ENCODE data around the gene IRF2BPL. TPM values are rescaled to one million over a fixed set of nuclear protein-coding genes. Genes with fewer than 3 reads are reported as not detected.

The IRF2BPL gene
- total and polyA plus RNA-seq, 4 donors, result 23.7 to 55.0 (median 45.3) TPM

- Histone ChIP-seq H3K27ac (ENCODE audit: low read depth, low read length) (no peak overlapping the region), H3K36me3 (ENCODE audit: control insufficient read depth, insufficient read depth, low read length) (no peaks in the 10 kb centered on the region), H3K4me1 (ENCODE audit: control insufficient read depth, insufficient read depth, low read length) (peaks cover 37% of the 10 kb centered on the region), H3K4me3 (ENCODE audit: low read depth, low read length) (no peak overlapping the region), H3K9me3 (ENCODE audit: control insufficient read depth, insufficient read depth, low read length) (no peaks in the 10 kb centered on the region), H3K27me3 (ENCODE audit: control insufficient read depth, insufficient read depth, low read length) (no peaks in the 10 kb centered on the region)
- no peak for DNase-seq (ENCODE audit: low read depth in 4 of 6, low spot score in 6 of 6)
- WGBS (ENCODE audit: insufficient coverage), result 67% methylated on average over 1 of the region's 3 CpGs
Measured at GRCh38 chr14:77055981-77056380, 27.5 kb upstream of the IRF2BPL start.

GRCh38 chr14:77055306-77055705, 26.8 kb upstream of the IRF2BPL start:
- no peak overlapping the region for H3K27ac ChIP-seq (ENCODE audit: low read depth, low read length)

GRCh38 chr14:77053046-77053841, 24.7 kb upstream of the IRF2BPL start:
- Histone ChIP-seq H3K36me3 (ENCODE audit: control insufficient read depth, insufficient read depth, low read length) (no peaks in the 10 kb centered on the region), H3K27ac (ENCODE audit: low read depth, low read length) (no peak overlapping the region), H3K27me3 (ENCODE audit: control insufficient read depth, insufficient read depth, low read length) (no peaks in the 10 kb centered on the region), H3K4me1 (ENCODE audit: control insufficient read depth, insufficient read depth, low read length) (peaks cover 24% of the 10 kb centered on the region), H3K4me3 (ENCODE audit: low read depth, low read length) (no peak overlapping the region), H3K9me3 (ENCODE audit: control insufficient read depth, insufficient read depth, low read length) (no peaks in the 10 kb centered on the region)
- 29% methylated on average over 19 of the region's 21 CpGs for WGBS (ENCODE audit: insufficient coverage)
- DNase-seq (ENCODE audit: low read depth in 4 of 6, low spot score in 6 of 6), result peak in 2 of 6 donors; percentile 87 to 91

More at GRCh38 chr14:77055306-77055705, 26.8 kb upstream of the IRF2BPL start:
- WGBS (ENCODE audit: insufficient coverage), result 73% methylated on average over 4 of the region's 5 CpGs
- Histone ChIP-seq H3K36me3 (ENCODE audit: control insufficient read depth, insufficient read depth, low read length) (no peaks in the 10 kb centered on the region), H3K9me3 (ENCODE audit: control insufficient read depth, insufficient read depth, low read length) (no peaks in the 10 kb centered on the region), H3K4me3 (ENCODE audit: low read depth, low read length) (no peak overlapping the region), H3K4me1 (ENCODE audit: control insufficient read depth, insufficient read depth, low read length) (peaks cover 41% of the 10 kb centered on the region), H3K27me3 (ENCODE audit: control insufficient read depth, insufficient read depth, low read length) (no peaks in the 10 kb centered on the region)
- peak in 1 of 6 donors; percentile 54 for DNase-seq (ENCODE audit: low read depth in 4 of 6, low spot score in 6 of 6)

GRCh38 chr14:77052281-77053044, 24.0 kb upstream of the IRF2BPL start:
- 85% methylated on average over 8 of the region's 8 CpGs for WGBS (ENCODE audit: insufficient coverage)
- Histone ChIP-seq H3K27ac (ENCODE audit: low read depth, low read length) (no peak overlapping the region), H3K36me3 (ENCODE audit: control insufficient read depth, insufficient read depth, low read length) (no peaks in the 10 kb centered on the region), H3K9me3 (ENCODE audit: control insufficient read depth, insufficient read depth, low read length) (no peaks in the 10 kb centered on the region), H3K4me3 (ENCODE audit: low read depth, low read length) (no peak overlapping the region), H3K27me3 (ENCODE audit: control insufficient read depth, insufficient read depth, low read length) (no peaks in the 10 kb centered on the region), H3K4me1 (ENCODE audit: control insufficient read depth, insufficient read depth, low read length) (peaks cover 22% of the 10 kb centered on the region)
- no peak for DNase-seq (ENCODE audit: low read depth in 4 of 6, low spot score in 6 of 6)

GRCh38 chr14:77051116-77051515, 22.6 kb upstream of the IRF2BPL start:
- H3K9me3 ChIP-seq (ENCODE audit: control insufficient read depth, insufficient read depth, low read length), result no peaks in the 10 kb centered on the region
- no peaks in the 10 kb centered on the region for H3K27me3 ChIP-seq (ENCODE audit: control insufficient read depth, insufficient read depth, low read length)
- peak overlapping the region; percentile 54 for H3K27ac ChIP-seq (ENCODE audit: low read depth, low read length)
- WGBS (ENCODE audit: insufficient coverage), result 26% methylated on average over 11 of the region's 11 CpGs
- no peaks in the 10 kb centered on the region for H3K36me3 ChIP-seq (ENCODE audit: control insufficient read depth, insufficient read depth, low read length)
- peak in 1 of 6 donors; percentile 63 for DNase-seq (ENCODE audit: low read depth in 4 of 6, low spot score in 6 of 6)
- H3K4me3 ChIP-seq (ENCODE audit: low read depth, low read length), result no peak overlapping the region
- peaks cover 25% of the 10 kb centered on the region for H3K4me1 ChIP-seq (ENCODE audit: control insufficient read depth, insufficient read depth, low read length)

- H3K27ac ChIP-seq (ENCODE audit: low read depth, low read length), result no peak overlapping the region
- no peaks in the 10 kb centered on the region for H3K9me3 ChIP-seq (ENCODE audit: control insufficient read depth, insufficient read depth, low read length)
- peaks cover 51% of the 10 kb centered on the region for H3K4me1 ChIP-seq (ENCODE audit: control insufficient read depth, insufficient read depth, low read length)
- WGBS (ENCODE audit: insufficient coverage), result no CpG with 5 or more reads among the region's 3 CpGs
- H3K27me3 ChIP-seq (ENCODE audit: control insufficient read depth, insufficient read depth, low read length), result no peaks in the 10 kb centered on the region
- no peak for DNase-seq (ENCODE audit: low read depth in 4 of 6, low spot score in 6 of 6)
- H3K4me3 ChIP-seq (ENCODE audit: low read depth, low read length), result no peak overlapping the region
- H3K36me3 ChIP-seq (ENCODE audit: control insufficient read depth, insufficient read depth, low read length), result no peaks in the 10 kb centered on the region
Measured at GRCh38 chr14:77046721-77047120, 18.2 kb upstream of the IRF2BPL start.

- peak in 1 of 6 donors; percentile 64 for DNase-seq (ENCODE audit: low read depth in 4 of 6, low spot score in 6 of 6)
- Histone ChIP-seq H3K36me3 (ENCODE audit: control insufficient read depth, insufficient read depth, low read length) (no peaks in the 10 kb centered on the region), H3K4me1 (ENCODE audit: control insufficient read depth, insufficient read depth, low read length) (peaks cover 52% of the 10 kb centered on the region), H3K4me3 (ENCODE audit: low read depth, low read length) (no peak overlapping the region), H3K27me3 (ENCODE audit: control insufficient read depth, insufficient read depth, low read length) (no peaks in the 10 kb centered on the region), H3K9me3 (ENCODE audit: control insufficient read depth, insufficient read depth, low read length) (no peaks in the 10 kb centered on the region), H3K27ac (ENCODE audit: low read depth, low read length) (peak overlapping the region; percentile 98)
- 37% methylated on average over 3 of the region's 9 CpGs for WGBS (ENCODE audit: insufficient coverage)
Measured at GRCh38 chr14:77045238-77046162, 17.0 kb upstream of the IRF2BPL start.

GRCh38 chr14:77044783-77045237, 16.3 kb upstream of the IRF2BPL start:
- Histone ChIP-seq H3K4me3 (ENCODE audit: low read depth, low read length) (no peak overlapping the region), H3K27ac (ENCODE audit: low read depth, low read length) (peak overlapping the region; percentile 98), H3K4me1 (ENCODE audit: control insufficient read depth, insufficient read depth, low read length) (peaks cover 57% of the 10 kb centered on the region), H3K9me3 (ENCODE audit: control insufficient read depth, insufficient read depth, low read length) (no peaks in the 10 kb centered on the region), H3K36me3 (ENCODE audit: control insufficient read depth, insufficient read depth, low read length) (no peaks in the 10 kb centered on the region), H3K27me3 (ENCODE audit: control insufficient read depth, insufficient read depth, low read length) (no peaks in the 10 kb centered on the region)
- DNase-seq (ENCODE audit: low read depth in 4 of 6, low spot score in 6 of 6), result no peak
- WGBS (ENCODE audit: insufficient coverage), result no CpG with 5 or more reads among the region's 2 CpGs

GRCh38 chr14:77043984-77044485, 15.5 kb upstream of the IRF2BPL start:
- H3K4me3 ChIP-seq (ENCODE audit: low read depth, low read length), result no peak overlapping the region

More at GRCh38 chr14:77043984-77044485, 15.5 kb upstream of the IRF2BPL start:
- Histone ChIP-seq H3K9me3 (ENCODE audit: control insufficient read depth, insufficient read depth, low read length) (no peaks in the 10 kb centered on the region), H3K4me1 (ENCODE audit: control insufficient read depth, insufficient read depth, low read length) (peaks cover 62% of the 10 kb centered on the region), H3K27me3 (ENCODE audit: control insufficient read depth, insufficient read depth, low read length) (no peaks in the 10 kb centered on the region), H3K36me3 (ENCODE audit: control insufficient read depth, insufficient read depth, low read length) (no peaks in the 10 kb centered on the region), H3K27ac (ENCODE audit: low read depth, low read length) (peak overlapping the region; percentile 98)
- 84% methylated on average over 7 of the region's 8 CpGs for WGBS (ENCODE audit: insufficient coverage)
- peak in 1 of 6 donors; percentile 23 for DNase-seq (ENCODE audit: low read depth in 4 of 6, low spot score in 6 of 6)

All from spinal cord (tissue), 10 donors.